ENCODE data around the gene EXT2. TPM values are rescaled to one million over a fixed set of nuclear protein-coding genes. Genes with fewer than 3 reads are reported as not detected.

The EXT2 gene
- total and polyA plus RNA-seq, 11 donors, result 12.6 to 41.9 (median 31.9) TPM

GRCh38 chr11:44174842-44175241 is 79.4 kb downstream of the EXT2 start:
- H3K4me3 ChIP-seq, result no peak overlapping the region
- TF ChIP-seq, protein P1, sequence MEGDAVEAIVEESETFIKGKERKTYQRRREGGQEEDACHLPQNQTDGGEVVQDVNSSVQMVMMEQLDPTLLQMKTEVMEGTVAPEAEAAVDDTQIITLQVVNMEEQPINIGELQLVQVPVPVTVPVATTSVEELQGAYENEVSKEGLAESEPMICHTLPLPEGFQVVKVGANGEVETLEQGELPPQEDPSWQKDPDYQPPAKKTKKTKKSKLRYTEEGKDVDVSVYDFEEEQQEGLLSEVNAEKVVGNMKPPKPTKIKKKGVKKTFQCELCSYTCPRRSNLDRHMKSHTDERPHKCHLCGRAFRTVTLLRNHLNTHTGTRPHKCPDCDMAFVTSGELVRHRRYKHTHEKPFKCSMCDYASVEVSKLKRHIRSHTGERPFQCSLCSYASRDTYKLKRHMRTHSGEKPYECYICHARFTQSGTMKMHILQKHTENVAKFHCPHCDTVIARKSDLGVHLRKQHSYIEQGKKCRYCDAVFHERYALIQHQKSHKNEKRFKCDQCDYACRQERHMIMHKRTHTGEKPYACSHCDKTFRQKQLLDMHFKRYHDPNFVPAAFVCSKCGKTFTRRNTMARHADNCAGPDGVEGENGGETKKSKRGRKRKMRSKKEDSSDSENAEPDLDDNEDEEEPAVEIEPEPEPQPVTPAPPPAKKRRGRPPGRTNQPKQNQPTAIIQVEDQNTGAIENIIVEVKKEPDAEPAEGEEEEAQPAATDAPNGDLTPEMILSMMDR (IDR thresholded peaks at IDR 0.05), result no peak
- TF ChIP-seq POLR2A (IDR thresholded peaks at IDR 0.05), result no peak
- no peaks in the 10 kb centered on the region for H3K27me3 ChIP-seq
- H3K4me1 ChIP-seq, result peaks cover 0 to 8% (median 1%) of the 10 kb centered on the region in 12 donors
- H3K27ac ChIP-seq, result no peak overlapping the region
- ATAC-seq (no peak), DNase-seq (no peak)
- H3K9me3 ChIP-seq, result no peaks in the 10 kb centered on the region
- peaks cover 0 to 28% (median 13%) of the 10 kb centered on the region in 9 donors for H3K36me3 ChIP-seq
- 23 to 57% (median 33%) methylated on average over 1 of the region's 1 CpG for WGBS, 4 donors
- intact Hi-C loops (cut with DNase I), result no loop called here

- DNase-seq (no peak), ATAC-seq (no peak)
- H3K27me3 ChIP-seq, result no peaks in the 10 kb centered on the region
- 64 to 76% (median 73%) methylated on average over 5 of the region's 5 CpGs for WGBS, 4 donors
- H3K27ac ChIP-seq, result no peak overlapping the region
- intact Hi-C loops (cut with DNase I), result no loop called here
- H3K4me1 ChIP-seq, result peaks cover 0 to 8% (median 0%) of the 10 kb centered on the region in 12 donors
- H3K36me3 ChIP-seq, result peaks cover 0 to 24% (median 13%) of the 10 kb centered on the region in 9 donors
- no peak overlapping the region for H3K4me3 ChIP-seq
- no peak for TF ChIP-seq POLR2A (IDR thresholded peaks at IDR 0.05)
- TF ChIP-seq, protein P1 (IDR thresholded peaks at IDR 0.05), result no peak
- H3K9me3 ChIP-seq, result no peaks in the 10 kb centered on the region
Measured at GRCh38 chr11:44176546-44177213, 81.2 kb downstream of the EXT2 start.

DNA sequence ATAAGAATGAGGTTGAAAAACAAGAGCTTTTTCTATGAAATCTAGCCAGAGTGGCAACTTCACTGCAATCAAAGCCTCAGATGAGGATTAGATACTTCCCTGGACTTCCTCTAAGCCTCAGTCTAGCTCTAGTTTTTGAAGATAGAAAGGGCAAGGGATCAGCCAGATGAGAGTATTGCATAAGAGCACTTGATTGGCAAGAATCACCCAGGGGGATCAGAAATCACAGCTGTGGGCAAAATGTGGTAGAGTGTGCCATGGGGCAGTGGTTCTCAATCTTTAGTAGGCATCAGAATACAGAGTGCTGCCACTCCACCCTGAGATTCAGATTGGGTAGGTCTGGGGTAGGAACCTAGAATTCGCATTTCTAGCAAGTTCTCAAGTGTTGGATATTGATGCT is 82.4 kb downstream of the EXT2 start:
- ATAC-seq, result no peak
- intact Hi-C loops (cut with DNase I), result no loop called here

GRCh38 chr11:44178381-44178780 is 82.9 kb downstream of the EXT2 start:
- DNase-seq, result peak in 1 of 5 donors; percentile 10
- peak in 2 of 4 donors; percentile 59 to 69 for ATAC-seq
- TF ChIP-seq, protein P1 (IDR thresholded peaks at IDR 0.05), result peak in 5 of 12 donors; percentile 8 to 35 (median 26)
- no peak for TF ChIP-seq POLR2A (IDR thresholded peaks at IDR 0.05)

More for the DNA sequence above, 82.4 kb downstream of the EXT2 start:
- H3K4me1 ChIP-seq, result peaks cover 0 to 8% (median 0%) of the 10 kb centered on the region in 12 donors
- H3K36me3 ChIP-seq, result peaks cover 0 to 14% (median 3%) of the 10 kb centered on the region in 9 donors
- no peaks in the 10 kb centered on the region for H3K9me3 ChIP-seq
- H3K27ac ChIP-seq, result no peak overlapping the region
- TF ChIP-seq, protein P1 (IDR thresholded peaks at IDR 0.05), result no peak
- no peak for TF ChIP-seq POLR2A (IDR thresholded peaks at IDR 0.05)
- DNase-seq, result no peak
- WGBS, 4 donors, result 77 to 98% (median 95%) methylated on average over 1 of the region's 1 CpG
- H3K27me3 ChIP-seq, result no peaks in the 10 kb centered on the region
- H3K4me3 ChIP-seq, result no peak overlapping the region

More at GRCh38 chr11:44178381-44178780, 82.9 kb downstream of the EXT2 start:
- peaks cover 0 to 9% (median 0%) of the 10 kb centered on the region in 9 donors for H3K36me3 ChIP-seq
- H3K9me3 ChIP-seq, result no peaks in the 10 kb centered on the region
- intact Hi-C loops (cut with DNase I), result no loop called here
- no peak overlapping the region for H3K27ac ChIP-seq
- H3K4me3 ChIP-seq, result no peak overlapping the region
- H3K27me3 ChIP-seq, result no peaks in the 10 kb centered on the region
- peaks cover 0 to 8% (median 0%) of the 10 kb centered on the region in 12 donors for H3K4me1 ChIP-seq
- whole genome bisulfite sequencing, 4 donors, result 46 to 58% (median 54%) methylated on average over 3 of the region's 3 CpGs
